ENCODE measurements around the gene VAV2.

VAV2 gene

GRCh38 chr9:134036130-134036529 lies 44.0 kb upstream of the VAV2 start:
- no peak overlapping the region for H3K27ac ChIP-seq
- no peak for TF ChIP-seq ZFX (IDR thresholded peaks at IDR 0.05)
- TF ChIP-seq, protein P1, sequence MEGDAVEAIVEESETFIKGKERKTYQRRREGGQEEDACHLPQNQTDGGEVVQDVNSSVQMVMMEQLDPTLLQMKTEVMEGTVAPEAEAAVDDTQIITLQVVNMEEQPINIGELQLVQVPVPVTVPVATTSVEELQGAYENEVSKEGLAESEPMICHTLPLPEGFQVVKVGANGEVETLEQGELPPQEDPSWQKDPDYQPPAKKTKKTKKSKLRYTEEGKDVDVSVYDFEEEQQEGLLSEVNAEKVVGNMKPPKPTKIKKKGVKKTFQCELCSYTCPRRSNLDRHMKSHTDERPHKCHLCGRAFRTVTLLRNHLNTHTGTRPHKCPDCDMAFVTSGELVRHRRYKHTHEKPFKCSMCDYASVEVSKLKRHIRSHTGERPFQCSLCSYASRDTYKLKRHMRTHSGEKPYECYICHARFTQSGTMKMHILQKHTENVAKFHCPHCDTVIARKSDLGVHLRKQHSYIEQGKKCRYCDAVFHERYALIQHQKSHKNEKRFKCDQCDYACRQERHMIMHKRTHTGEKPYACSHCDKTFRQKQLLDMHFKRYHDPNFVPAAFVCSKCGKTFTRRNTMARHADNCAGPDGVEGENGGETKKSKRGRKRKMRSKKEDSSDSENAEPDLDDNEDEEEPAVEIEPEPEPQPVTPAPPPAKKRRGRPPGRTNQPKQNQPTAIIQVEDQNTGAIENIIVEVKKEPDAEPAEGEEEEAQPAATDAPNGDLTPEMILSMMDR (conservative IDR thresholded peaks at IDR 0.05) = no peak

DNA sequence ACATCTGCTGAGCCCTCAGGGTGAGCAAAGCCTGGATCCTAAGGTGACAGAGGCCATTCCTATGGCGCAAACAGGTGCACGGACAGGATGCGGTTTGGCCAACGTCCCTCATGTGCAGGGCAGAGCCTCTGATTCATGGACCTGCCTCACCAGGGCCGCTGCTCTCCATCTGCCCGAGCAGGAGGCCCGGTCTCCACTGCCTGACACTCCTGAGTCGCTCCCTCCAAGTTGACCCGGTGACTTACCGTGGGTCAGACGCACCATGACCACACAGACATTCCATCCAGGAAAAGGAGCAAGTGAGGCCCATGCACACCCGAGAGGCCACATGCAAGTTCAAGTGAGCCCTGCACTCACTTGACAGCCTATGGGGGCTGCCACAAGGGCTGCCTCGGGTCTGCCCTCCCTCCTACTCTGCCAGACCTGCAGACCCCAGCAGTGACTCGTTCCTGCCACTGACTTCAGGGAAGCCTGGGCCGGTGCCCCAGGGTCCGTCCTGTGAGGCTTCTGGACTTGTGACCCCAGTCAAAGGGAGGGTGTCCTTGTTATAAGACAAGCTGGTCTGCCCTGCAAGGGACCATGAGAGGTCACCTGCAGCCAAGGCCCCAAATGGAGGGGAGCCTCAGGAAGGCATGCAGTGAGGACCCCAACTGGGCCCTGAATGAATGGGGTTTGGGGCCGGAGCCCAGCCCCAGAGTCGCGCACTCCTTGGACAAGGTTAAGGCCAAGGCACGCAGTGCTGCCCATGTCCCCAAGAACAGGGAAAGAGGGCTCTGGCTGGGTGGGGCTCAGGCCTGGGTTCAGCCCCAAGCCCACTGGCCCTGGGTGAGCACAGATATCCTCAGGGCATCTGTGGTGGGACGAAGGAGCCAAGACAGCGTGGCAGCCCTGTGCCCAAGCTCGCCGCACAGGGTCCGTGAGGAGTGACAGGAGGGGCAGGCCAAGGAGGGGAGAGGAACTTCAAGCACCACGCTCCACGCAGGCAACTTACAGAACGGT lies 43.2 kb upstream of the VAV2 start:
- TF ChIP-seq, protein P1 (conservative IDR thresholded peaks at IDR 0.05) = no peak
- no peak for TF ChIP-seq ZFX (IDR thresholded peaks at IDR 0.05)
- no peak overlapping the region for H3K27ac ChIP-seq

- no peak for TF ChIP-seq ZFX (IDR thresholded peaks at IDR 0.05)
- TF ChIP-seq, protein P1 (conservative IDR thresholded peaks at IDR 0.05) = no peak
Observed at GRCh38 chr9:134034215-134035040, 42.3 kb upstream of the VAV2 start.

DNA sequence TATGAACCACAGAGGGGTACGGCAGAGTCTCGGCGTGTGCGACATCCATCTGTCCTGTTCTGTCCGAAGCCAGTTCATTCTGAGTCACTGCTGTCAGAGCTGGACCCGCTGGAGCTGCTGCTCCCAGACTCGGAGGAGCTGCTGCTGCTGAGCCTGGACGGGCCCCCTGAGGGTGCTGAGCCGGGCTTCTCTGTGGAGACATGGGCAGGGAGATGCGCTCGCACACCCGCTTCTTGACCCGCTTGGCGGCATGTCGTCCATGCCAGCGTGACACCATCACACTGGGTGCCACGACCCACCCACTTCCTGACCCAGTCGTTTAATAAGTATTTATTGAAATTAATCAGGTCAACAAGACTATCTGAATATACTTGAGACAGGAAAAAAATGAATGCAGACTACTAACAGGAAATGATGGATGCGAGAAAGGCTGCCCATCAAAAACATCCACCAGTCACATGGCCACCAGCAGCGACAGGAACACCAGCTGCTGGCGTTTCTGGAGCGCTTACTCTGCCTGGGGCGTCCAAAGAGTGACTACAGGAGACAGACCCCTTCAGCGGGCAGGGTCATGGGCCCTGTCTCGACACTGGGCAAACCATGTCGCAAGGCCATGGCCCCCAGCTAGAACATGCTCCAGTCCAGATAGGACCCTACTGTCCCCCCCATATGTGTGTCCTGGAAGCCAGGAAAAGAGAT lies 41.5 kb upstream of the VAV2 start:
- TF ChIP-seq, protein P1 (conservative IDR thresholded peaks at IDR 0.05) = no peak
- TF ChIP-seq ZFX (IDR thresholded peaks at IDR 0.05) = no peak
- no peak overlapping the region for H3K27ac ChIP-seq

More at GRCh38 chr9:134034215-134035040, 42.3 kb upstream of the VAV2 start:
- H3K27ac ChIP-seq = no peak overlapping the region

DNA sequence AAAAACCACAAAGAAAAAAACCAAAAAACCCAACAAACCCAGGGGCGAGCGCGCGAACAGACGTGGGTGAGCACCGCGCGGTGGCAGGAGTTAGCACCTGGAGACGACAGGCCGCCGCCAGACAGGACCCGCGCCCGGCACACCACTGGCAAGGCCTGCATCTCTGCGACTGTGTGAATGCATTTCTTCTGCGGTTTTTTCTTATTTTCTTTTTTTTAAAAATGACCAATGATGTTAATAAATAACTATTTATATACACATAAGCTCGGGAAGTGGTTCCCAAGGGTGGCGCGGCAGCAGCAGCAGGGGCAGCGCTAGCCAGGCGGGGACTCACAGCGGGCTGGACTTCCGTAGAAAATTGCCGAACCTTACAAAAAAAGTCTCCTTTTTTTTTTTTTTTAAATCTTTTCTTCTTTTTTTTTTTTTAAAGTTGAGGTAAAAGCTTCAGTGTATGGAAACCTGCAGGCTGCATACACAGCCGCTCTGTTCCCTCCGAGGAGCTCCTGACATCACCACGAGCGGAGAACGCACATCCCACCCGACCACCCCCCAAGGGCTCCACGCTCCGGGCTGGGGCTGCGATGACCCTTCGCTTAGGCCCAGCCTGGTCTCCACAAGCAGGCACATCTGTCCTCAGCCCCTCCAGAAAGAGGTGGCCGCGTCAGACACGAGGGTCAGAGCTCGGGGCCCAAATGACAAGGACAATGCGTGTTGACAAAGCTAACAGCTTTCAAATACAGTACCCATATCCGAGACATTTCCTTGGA lies 40.5 kb upstream of the VAV2 start:
- H3K27ac ChIP-seq = no peak overlapping the region
- TF ChIP-seq, protein P1 (conservative IDR thresholded peaks at IDR 0.05) = no peak
- TF ChIP-seq ZFX (IDR thresholded peaks at IDR 0.05) = no peak

DNA sequence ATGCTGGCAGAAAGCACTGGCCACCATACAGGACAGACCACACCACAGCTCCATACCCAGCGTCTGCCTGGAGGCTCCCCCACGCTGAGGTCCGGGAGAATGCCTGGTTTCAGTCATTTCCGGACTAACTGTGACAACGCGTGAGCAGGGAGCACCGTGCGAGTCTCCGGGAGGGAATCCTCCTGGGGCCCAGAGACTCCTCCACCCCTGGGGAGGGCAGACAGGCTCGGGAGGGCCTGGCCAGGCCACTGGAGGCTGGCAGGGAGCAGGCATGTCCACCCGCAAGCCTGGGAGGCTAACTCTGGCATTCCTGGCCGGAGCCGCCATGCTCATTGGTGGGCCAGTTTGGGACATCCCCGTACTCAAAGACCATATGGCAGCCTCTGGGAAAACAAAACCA lies 39.7 kb upstream of the VAV2 start:
- H3K27ac ChIP-seq = no peak overlapping the region
- no peak for TF ChIP-seq ZFX (IDR thresholded peaks at IDR 0.05)

Measured in C4-2B (cell line).